ENCODE measurements around the gene IFI44. TPM values are rescaled to one million over a fixed set of nuclear protein-coding genes. Genes with fewer than 3 reads are reported as not detected.

IFI44 gene
- total and polyA plus RNA-seq, 4 donors: 37.5 to 49.1 (median 38.9) TPM

DNA sequence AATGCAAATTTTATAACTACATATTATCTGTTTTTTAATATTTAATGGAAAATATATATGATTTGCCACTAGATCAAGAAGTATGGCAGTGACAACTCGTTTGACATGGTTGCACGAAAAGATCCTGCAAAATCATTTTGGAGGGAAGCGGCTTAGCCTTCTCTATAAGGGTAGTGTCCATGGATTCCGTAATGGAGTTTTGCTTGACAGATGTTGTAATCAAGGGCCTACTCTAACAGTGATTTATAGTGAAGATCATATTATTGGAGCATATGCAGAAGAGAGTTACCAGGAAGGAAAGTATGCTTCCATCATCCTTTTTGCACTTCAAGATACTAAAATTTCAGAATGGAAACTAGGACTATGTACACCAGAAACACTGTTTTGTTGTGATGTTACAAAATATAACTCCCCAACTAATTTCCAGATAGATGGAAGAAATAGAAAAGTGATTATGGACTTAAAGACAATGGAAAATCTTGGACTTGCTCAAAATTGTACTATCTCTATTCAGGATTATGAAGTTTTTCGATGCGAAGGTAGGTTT, 556 bp downstream of the IFI44 start:
- H3K4me1 ChIP-seq (ENCODE audit: control insufficient read depth in 5 of 5, insufficient read depth in 5 of 5, low read length in 5 of 5): peaks cover 3 to 14% (median 5%) of the 10 kb centered on the region in 5 donors
- H3K4me3 ChIP-seq: no peak overlapping the region
- no peak for ATAC-seq (ENCODE audit: insufficient read depth, low FRiP score)

DNA sequence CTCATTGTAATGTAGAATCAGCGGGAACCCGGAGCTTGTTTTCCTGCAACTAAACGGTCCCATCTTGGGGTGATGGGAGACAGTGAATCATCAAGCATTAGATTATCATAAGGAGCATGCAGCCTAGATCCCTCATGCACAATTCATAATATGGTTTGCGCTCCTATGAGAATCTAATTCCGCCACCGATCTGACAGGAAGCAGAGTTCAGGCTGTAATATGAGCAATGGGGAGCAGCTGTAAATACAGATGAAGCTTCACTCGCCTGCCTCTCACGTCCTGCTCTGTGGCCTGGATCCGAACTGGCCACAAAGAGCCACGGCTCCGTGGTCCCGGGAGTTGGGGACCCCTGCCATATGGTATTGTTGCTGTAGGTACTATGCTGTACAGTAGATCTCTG, 1.6 kb downstream of the IFI44 start:
- ATAC-seq (ENCODE audit: insufficient read depth, low FRiP score) (no peak), DNase-seq (peak in 2 of 3 donors; percentile 22 to 39)
- H3K27ac ChIP-seq (ENCODE audit: low read depth in 1 of 2, low read length in 1 of 2): peak overlapping the region in 1 of 2 donors; percentile 84
- H3K4me3 ChIP-seq: peak overlapping the region; percentile 35
- peaks cover 3 to 14% (median 5%) of the 10 kb centered on the region in 5 donors for H3K4me1 ChIP-seq (ENCODE audit: control insufficient read depth in 5 of 5, insufficient read depth in 5 of 5, low read length in 5 of 5)
- peaks cover 0 to 15% (median 7%) of the 10 kb centered on the region in 4 donors for H3K36me3 ChIP-seq (ENCODE audit: control insufficient read depth in 4 of 4, insufficient read depth in 4 of 4, low read length in 4 of 4)
- H3K9ac ChIP-seq (ENCODE audit: insufficient read depth in 1 of 2, low read length in 2 of 2): peak overlapping the region in 1 of 2 donors; percentile 47
- peaks cover 0 to 4% (median 2%) of the 10 kb centered on the region in 4 donors for H3K9me3 ChIP-seq (ENCODE audit: control insufficient read depth in 4 of 4, insufficient read depth in 3 of 4, low read length in 3 of 4)
- TF ChIP-seq CTCF (IDR thresholded peaks at IDR 0.05; ENCODE audit: control extremely low read depth, extremely low read depth): no peak
- no peaks in the 10 kb centered on the region for H3K27me3 ChIP-seq (ENCODE audit: control insufficient read depth in 3 of 3, insufficient read depth in 3 of 3, low read length in 2 of 3)
- 18 to 45% methylated on average over 12 of the region's 12 CpGs for WGBS, 2 donors

More for the DNA sequence above, 556 bp downstream of the IFI44 start:
- 29 to 34% methylated on average over 6 of the region's 6 CpGs for WGBS, 2 donors
- TF ChIP-seq CTCF (IDR thresholded peaks at IDR 0.05; ENCODE audit: control extremely low read depth, extremely low read depth): no peak
- Histone ChIP-seq H3K27ac (ENCODE audit: low read depth in 1 of 2, low read length in 1 of 2) (peak overlapping the region in 1 of 2 donors; percentile 31), H3K27me3 (ENCODE audit: control insufficient read depth in 3 of 3, insufficient read depth in 3 of 3, low read length in 2 of 3) (no peaks in the 10 kb centered on the region), H3K9me3 (ENCODE audit: control insufficient read depth in 4 of 4, insufficient read depth in 3 of 4, low read length in 3 of 4) (peaks cover 0 to 4% (median 2%) of the 10 kb centered on the region in 4 donors), H3K9ac (ENCODE audit: insufficient read depth in 1 of 2, low read length in 2 of 2) (peak overlapping the region in 1 of 2 donors; percentile 95), H3K36me3 (ENCODE audit: control insufficient read depth in 4 of 4, insufficient read depth in 4 of 4, low read length in 4 of 4) (peaks cover 0 to 7% (median 3%) of the 10 kb centered on the region in 4 donors)
- peak in 2 of 3 donors; percentile 54 to 55 for DNase-seq

- no peak for DNase-seq
- no peak overlapping the region for H3K27ac ChIP-seq (ENCODE audit: low read depth in 1 of 2, low read length in 1 of 2)
- no peak for TF ChIP-seq CTCF (IDR thresholded peaks at IDR 0.05; ENCODE audit: control extremely low read depth, extremely low read depth)
- H3K4me3 ChIP-seq: no peak overlapping the region
- H3K36me3 ChIP-seq (ENCODE audit: control insufficient read depth in 4 of 4, insufficient read depth in 4 of 4, low read length in 4 of 4): peaks cover 0 to 15% (median 8%) of the 10 kb centered on the region in 4 donors
- no peaks in the 10 kb centered on the region for H3K27me3 ChIP-seq (ENCODE audit: control insufficient read depth in 3 of 3, insufficient read depth in 3 of 3, low read length in 2 of 3)
- no peak for ATAC-seq (ENCODE audit: insufficient read depth, low FRiP score)
- WGBS, 2 donors: 71 to 77% methylated on average over 17 of the region's 17 CpGs
- peaks cover 0 to 4% (median 2%) of the 10 kb centered on the region in 4 donors for H3K9me3 ChIP-seq (ENCODE audit: control insufficient read depth in 4 of 4, insufficient read depth in 3 of 4, low read length in 3 of 4)
- peaks cover 3 to 14% (median 5%) of the 10 kb centered on the region in 5 donors for H3K4me1 ChIP-seq (ENCODE audit: control insufficient read depth in 5 of 5, insufficient read depth in 5 of 5, low read length in 5 of 5)
- H3K9ac ChIP-seq (ENCODE audit: insufficient read depth in 1 of 2, low read length in 2 of 2): no peak overlapping the region
Measured at GRCh38 chr1:78652019-78652560, 2.5 kb downstream of the IFI44 start.

All from lung (tissue), 12 donors.